Gastrocnemius medialis (tissue), 4 donors: ENCODE results near the gene CNPY4.

Experiments
- CTCF ChIP-seq, 5 experiments: fragments of 450-650 bp in 3 of 5; fragments of 200-600 bp in 2 of 5; sonication (generic) in 2 of 5; IDR thresholded peaks in 4 of 5; conservative IDR thresholded peaks in 1 of 5; 1 replicate in 4 of 5; 2 replicates in 1 of 5; pipeline ENCODE4 v1.5.1; 2016 to 2019; ENCODE audit warnings: antibody characterized with exemption in 5 of 5, mild to moderate bottlenecking in 3 of 5, moderate library complexity in 3 of 5
- POLR2A ChIP-seq, 2 donors: fragments of 450-650 bp; IDR thresholded peaks; one replicate each; pipeline ENCODE4 v1.6.1; 2017; ENCODE audit warnings: antibody characterized with exemption in 2 of 2, mild to moderate bottlenecking in 2 of 2, moderate library complexity in 2 of 2

DNA sequence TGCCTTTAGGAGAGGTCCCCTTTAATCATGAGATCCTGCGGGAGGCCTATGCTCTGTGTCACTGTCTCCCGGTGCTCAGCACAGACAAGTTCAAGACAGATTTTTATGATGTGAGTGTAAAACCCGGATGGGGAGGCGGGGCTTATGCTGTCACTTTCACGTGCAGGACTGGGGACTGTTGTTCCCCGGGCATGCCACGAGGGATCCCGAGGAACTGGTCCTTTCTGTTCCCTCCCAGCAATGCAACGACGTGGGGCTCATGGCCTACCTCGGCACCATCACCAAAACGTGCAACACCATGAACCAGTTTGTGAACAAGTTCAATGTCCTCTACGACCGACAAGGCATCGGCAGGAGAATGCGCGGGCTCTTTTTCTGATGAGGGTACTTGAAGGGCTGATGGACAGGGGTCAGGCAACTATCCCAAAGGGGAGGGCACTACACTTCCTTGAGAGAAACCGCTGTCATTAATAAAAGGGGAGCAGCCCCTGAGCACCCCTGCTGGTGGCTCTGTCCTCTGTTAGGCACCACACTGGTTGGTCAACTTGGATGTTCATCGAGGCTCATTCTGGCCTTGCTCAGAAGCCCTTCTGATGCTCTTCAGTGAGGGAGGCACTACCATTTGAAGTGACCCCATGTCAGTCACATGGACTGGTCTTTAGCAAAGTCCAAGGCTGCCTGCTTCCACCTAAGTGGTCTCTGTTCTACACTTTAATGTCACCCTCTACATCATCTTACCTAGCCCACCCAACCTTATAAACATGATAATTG is 27.8 kb upstream of the CNPY4 start:
- TF ChIP-seq CTCF (IDR thresholded peaks at IDR 0.05 in 4 of 5, conservative IDR thresholded peaks at IDR 0.05 in 1 of 5) (no peak), POLR2A (IDR thresholded peaks at IDR 0.05) (no peak)
